ENCODE measurements around the gene TAF1A.

TAF1A gene

GRCh38 chr1:222529916-222530315 is 59.8 kb downstream of the TAF1A start:
- DNase-seq, result no peak

GRCh38 chr1:222529181-222529580 is 60.6 kb downstream of the TAF1A start:
- DNase-seq, result no peak

- DNase-seq, result no peak
Measured at GRCh38 chr1:222525951-222526350, 63.8 kb downstream of the TAF1A start.

- no peak for DNase-seq
Measured at GRCh38 chr1:222523852-222524251, 65.9 kb downstream of the TAF1A start.

GRCh38 chr1:222522105-222522915 is 67.4 kb downstream of the TAF1A start:
- DNase-seq, result no peak

GRCh38 chr1:222521299-222522104 is 68.2 kb downstream of the TAF1A start:
- no peak for DNase-seq
